NK-92 (cell line): ENCODE measurements around the gene ZSCAN12.

Source experiments
- DNase-seq: peaks from one replicate; lab custom pipeline; 2025; ENCODE audit not compliant: unreplicated experiment; lab: John Stamatoyannopoulos, UW

ZSCAN12 gene

DNA sequence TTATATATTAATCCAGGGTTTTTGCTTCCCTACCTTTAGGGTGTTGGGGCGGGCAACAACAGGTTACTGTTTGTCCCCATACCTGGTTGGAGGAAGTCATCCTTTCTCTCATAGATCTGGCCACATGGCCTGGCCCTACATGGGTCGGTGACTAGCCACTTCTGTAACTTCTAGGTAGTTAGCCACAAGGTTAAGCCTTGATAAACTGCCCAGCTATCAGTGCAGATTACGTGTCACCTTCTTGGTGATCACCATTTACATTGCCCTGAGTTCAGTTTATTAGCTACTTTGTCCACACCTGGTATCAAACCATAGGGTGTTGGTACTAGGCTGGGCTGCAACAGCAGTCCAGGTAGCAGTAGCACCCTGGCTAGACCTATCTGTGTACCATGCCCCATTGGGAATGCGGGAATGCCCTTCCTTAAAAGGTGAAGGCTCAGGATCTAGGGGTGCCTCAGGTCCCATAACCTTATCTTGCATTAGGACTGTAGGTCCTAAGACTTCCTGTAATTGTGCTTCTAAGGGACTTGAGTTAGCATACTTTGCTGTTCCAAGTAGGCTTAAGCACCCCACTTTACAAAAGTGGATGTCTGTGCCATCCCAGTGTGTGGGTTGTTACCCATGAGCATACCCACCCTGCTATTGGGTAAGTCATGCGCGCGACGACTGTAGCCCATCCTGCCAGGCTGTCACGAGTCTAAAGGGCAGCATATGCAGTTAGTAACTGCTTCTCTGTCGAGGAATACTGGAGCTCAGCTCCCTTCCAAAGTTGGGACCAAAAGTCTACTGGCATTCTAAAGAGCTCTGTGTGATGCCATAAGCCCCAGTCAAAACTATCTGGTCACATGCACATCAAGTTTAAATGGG, 44.6 kb downstream of the ZSCAN12 start:
- no peak for DNase-seq

DNA sequence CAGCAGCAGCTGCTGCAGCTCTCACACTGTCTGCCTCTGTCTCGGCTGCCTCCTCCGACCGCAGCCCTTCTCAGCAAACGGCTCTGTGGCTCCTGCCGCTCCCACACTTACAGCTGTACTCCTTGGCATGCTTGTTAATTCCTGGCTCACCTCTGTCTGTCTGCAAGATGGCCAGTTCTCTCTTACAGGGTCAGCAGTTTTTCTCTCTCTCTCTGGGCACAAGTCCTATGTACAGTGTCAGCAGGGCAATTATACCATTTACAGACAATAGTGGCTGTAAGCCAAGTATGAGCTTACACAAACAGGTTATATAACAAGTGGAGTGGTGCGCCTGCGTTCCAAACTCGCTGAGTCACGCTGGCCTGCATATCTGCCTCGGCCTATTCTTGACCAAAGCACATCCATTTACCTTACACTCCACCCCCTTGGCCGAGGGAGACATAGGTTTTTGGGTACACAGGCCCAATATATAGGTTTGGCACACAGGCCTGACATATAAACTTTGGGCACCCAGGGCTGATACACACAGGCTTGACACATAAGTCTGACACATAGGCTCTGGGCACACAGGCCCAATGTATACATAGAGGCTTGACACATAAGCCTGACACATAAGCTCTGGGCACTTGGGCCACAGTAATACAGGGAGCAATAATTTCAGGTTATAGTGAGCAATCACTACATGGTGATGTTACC, 45.4 kb downstream of the ZSCAN12 start:
- DNase-seq, result no peak

DNA sequence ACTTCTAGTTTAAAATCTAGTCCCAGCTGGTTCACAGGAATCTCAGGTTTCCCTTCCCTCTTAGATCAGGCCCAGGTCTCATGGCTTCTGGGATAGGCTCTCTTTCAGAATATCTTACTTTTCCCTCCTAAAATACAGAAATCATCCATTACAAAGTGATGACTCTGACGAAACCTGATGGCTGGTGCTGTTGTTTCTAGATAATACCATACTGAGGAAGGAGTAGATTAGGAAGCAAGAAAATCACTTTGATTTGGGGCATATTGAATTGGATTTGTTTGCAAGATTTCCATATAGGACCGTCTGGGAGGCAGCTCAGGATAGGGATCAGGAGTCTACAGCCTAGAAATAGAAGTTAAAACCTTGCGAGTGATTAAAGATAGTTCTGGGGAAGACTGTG, 46.2 kb downstream of the ZSCAN12 start:
- no peak for DNase-seq

DNA sequence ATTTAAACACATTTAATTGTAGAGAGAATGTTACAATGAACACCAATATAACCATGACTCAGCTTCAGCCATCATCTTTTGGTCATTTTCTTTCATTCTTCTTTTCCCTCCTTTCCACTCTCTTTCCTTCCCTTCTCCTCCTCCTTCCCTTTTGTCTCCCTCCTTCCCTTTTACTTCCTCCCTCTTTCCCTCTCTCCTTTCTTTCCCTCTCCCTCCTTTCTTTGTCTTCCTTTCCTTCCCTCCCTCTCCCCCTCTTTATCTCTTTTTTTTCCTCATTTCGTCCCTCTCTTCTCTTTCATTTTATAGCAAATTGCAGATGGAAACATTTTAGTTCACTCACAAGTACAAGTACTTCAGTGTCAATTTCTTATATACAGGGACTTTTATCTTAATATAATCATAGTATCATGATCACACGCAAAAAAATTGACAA, 48.0 kb downstream of the ZSCAN12 start:
- no peak for DNase-seq

DNA sequence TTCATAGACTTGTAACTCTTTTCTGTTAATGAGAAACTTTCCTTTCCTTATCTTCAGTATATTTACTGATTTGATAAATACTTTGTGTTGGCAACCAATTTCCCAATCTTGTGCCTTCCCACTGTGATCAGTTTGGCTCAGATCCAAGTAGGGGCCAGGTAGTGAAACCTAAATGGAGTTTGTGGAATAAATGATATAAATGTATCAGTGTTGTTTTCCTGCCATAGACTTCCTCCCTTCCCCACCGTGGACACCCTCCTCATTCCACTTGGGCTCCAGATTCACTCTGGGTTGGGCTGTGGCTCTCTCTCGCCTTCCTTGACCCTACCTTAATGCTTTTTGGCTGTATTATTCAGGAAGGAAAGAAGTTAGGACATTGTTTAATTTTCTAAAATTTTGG, 48.5 kb downstream of the ZSCAN12 start:
- DNase-seq, result no peak

DNA sequence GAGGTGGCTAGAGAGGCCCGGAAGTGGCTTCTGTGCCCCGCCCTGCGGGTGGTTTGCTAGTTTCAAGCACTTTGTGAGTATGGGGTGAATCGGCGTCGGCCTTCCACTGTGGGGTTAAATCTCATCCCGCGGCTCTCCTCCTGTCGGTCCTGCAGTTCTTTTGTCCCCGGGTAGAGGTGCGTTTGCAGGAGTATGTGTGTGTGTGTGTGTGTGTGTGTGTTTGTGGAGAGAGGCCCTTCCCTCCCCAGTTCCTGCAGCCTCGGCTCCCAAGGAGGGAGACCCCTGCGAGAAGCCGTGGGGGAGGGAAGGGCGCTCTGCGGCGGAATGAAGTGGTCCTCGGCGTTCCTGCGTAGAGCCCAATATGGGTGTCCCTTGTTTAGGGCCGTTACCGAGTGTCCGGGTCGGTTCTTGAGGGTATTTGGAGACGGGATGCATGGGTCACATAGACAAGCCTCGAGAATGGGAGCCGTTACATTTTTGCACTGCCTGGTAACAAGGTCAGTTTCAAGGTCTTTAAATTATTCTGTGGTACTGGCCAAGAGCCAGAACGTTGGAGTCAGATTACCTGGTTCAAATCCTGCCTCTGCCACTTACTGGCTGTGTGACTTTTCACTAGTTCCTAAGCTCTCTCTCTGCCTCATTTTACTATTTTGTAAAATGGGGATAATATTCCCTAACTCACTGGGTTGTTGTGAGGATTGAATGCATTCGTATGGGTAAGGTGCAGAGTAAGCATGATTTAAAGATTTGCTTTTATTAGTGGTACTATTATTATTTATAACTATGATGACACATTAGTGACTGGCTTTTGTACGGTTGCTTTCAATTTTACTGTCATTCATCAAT, 49.4 kb downstream of the ZSCAN12 start, which contains the start of gene ZKSCAN3:
ZKSCAN3 (plus strand) TSS at position 56 of the 846 bp plus-strand sequence. CDS start 9,640 bp downstream, outside the sequence.
- DNase-seq, result no peak

DNA sequence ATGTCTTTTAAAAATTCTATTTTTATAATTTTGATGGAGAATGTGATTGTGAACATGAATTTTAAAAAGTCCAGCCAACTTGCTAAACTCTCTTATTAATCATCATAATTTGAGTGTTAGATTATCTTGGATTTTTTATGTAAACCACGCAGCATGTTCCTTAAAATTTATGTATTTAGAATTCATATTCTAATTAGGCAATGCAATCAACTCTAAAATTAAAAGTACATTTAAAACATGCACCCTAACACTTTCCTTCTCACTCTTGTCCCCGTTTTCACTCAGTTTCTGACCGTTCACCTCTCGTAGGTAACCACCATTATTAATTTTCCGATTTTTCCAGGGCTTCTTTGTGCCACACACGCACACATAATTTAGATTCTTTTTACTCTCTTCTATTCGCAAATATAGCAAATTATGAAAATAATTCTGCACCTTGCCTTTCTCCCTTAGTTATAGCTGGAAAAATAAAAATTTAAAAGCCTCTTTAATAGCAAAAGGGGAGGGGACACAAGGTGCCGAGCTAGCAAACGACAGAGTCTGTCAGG, 50.1 kb downstream of the ZSCAN12 start:
- no peak for DNase-seq

DNA sequence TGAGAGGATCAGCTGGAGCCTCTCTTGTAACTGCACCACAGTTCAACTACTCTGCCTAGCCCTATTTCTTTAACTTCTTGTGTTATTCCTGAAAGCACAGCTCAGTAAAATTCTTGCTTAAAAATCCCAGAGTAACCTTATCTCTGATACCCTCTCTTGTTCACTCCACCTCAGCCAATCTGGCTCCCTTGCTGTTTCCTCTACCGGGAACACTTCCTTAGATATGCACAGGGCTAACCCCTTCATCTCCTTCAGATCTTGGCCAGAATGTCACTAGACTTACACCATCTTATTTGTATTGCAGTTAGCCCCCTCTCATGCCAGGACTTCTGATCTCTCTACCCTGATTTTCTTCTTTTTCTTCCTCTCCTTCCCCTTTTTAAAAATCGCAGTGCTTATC, 52.4 kb downstream of the ZSCAN12 start:
- no peak for DNase-seq

DNA sequence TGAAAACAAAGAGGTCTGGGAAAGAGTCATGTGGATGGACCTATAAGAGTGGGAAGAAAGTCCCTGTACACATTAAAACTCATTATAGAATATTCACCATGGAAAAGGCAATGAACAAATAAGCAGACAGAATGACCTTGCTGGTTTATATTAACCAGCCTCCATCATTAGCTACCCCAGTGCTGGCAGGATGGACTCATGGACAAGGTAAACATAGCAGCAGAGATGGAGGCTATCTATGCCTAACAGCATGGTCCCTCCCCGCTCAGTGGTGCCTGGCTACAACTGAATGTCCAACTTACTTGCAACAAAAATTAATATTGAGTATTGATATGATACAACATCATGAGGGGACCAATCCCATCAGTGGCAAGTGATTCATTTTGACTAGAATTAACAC, 54.3 kb downstream of the ZSCAN12 start:
- no peak for DNase-seq

DNA sequence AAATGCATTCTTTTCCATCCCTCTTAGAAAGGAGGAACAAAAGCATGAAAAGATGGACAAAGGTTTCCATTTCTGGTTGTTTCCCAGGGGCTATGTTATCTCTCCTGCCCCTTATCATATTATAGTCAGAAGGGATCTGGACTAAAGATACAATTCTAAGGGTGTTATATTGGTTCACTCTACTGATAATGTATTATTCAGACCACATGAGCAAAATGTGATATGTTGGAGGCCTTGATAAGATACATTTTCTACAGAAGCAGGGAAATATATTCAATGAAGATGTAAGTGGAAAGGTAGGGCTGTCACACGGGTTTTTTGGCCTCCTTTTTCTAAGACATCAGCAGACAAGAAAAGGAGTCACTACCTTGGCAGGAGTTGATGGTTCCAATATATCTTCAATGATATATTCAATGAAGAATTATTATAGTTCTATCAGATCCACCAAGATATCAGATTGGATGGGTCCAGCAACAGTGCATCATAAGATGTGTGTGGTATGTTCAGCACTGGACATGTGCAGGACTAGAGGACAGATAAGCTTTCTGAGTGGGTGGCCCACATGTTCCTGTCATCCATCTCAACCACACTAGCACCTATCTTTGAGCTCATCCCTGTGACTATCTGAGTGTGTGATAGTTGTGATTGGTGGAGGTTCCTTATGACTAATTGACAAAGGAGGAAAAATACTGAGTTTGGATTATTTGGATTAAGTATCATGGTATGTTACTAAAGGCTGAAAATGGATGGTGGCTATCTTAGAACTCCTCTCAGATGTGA, 55.5 kb downstream of the ZSCAN12 start:
- no peak for DNase-seq

DNA sequence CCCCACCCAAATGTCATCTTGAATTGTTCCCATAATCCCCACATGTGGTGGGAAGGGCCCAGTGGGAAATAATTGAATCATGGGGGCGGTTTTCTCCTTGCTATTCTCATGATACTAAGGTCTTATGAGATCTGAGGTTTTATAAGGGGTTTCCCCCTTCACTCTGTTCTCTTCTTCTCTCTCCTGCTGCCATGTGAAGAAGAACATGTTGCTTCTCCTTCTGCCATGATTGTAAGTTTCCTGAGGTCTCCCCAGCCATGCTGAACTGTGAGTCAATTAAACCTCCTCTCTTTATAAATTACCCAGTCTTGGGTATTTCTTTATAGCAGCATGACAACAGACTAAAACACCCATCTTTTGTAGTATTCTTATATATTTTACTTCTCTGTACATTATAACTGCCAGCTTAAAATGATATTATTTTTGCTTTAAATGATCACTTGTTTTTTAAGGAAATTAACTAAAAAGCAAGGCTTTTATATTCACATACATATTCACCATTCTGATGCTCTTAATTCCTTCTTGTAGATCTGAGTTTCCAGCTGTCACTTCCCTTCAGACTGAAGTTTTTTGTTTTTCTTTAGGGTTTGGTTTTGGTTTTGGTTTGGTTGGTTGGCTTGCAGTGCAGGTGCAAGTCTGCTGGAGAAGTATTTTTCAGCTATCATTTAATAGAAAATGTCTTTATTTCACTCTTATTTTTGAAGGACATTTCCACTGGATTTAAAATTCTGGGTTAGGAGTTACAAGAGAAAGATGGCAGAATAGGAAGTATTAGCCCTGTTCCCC, 59.0 kb downstream of the ZSCAN12 start:
- no peak for DNase-seq

DNA sequence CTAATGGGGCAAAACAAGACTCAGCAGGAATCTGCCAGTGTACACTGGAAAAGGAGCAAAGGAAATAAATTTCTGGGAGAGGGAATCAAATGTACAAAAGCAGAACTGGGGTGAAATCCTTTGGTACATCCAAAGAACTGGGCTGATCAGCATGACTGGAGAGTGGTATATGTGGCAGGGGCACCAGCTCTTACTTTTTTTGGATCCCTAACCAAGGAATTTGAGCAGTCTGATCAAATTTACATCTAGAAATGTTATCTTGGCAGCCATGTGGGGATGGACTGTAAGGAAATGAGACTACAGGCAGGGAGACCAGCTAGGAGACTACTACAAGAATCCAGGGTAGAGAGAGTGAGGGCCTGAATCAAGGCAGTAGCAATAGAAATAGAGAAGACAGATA, 62.4 kb downstream of the ZSCAN12 start:
- no peak for DNase-seq

DNA sequence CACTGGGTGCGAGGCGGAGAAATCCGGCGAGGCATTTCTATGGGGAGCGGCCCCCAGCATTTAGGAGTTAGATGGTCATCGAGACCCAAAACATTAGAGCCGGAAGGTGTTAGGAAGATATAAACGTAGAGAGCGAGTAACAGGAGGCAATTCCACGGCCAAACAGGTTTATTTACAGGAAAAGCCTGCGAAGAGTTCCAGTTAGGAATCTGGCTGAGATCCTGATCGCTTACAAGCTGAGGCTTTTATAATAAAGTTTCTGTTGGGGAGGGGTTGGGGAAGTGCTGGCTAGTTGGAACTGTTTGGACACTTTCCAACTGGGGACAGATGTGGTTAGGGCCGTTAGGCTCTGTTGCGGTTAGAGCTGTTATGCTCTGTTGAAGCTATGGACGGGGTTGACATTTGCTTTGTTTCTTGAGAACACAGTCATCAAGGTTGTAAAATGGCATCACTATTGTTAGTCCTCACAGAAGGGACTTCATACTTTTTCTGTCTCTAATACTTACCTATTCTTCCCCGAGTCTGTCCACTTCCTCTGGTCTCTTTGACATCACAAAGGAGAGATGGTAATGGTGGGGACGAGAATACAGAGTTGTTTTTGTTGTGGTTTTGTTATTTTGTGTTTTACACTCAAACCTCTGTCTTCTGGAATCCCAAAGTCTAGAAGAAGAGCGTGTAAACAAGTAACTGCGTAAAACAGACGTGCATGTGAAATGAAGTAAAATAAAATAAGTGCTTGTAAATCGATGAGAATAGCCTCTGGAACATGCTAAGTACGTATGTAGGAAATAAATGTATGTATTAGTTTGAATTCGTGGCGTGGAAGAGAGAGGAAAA, 63.0 kb downstream of the ZSCAN12 start:
- DNase-seq, result no peak

DNA sequence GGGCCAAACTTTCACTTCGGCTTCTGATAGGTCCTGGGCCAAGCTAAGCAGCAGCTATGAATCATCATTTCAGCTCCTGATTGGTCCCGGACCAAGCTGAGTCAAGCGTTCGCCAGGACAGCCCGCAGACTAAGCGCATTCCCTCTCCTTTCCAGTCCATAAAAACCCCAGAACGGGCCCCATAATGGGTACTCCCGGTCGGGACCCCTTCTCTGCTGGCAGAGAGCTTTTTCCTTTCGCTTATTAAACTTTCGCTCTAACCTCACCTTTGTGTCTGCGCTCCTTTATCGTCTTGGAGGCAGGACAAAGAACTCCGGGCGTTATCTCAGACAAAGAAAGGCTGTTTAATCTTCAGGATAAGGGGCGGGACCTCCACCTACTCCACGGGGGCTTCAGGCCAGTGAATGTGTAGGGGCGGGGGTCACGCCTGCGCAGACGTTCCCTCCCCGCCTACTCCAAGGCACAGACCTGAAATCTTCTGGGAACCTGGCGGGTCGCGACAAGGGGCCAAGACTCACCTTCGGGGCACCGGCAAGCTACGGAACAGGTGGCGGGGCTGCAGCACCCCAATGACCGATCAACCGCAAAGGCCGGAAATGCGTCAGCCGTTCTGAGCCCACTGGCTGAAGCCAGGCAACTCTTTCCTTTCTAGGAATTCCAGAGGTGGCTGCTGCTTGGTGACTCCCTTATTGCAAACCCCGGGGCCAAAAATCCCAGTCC, 63.8 kb downstream of the ZSCAN12 start, which contains the start of gene ZSCAN31:
ZSCAN31 (minus strand) TSS at position 585 of the 720 bp plus-strand sequence. CDS start 6,465 bp downstream, outside the sequence.
- DNase-seq, result peak; percentile 14

DNA sequence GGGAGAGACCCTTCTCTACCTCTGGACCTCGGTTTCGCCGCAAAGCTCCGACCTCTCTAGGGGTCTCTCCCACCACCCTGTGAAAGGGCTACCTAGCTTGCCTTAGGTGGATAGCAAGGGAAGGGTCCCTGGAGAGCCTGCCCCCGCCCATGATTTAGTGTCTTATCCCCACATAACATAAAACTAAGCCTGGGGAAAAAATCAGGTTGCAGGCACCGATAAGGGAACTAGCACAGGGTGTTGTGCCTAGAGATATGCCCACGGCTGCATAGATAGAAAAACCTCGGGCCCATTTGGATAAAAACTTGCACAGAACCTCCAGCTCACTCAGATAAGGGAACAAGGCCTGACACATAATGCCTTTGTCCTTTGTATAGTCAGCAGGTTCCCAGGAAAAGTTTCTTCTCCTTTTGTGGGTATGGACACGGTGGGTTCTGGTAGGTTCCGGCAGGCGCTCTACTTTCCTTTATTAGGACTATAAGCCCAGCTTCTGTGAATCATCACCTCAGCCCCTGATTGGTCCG, 64.4 kb downstream of the ZSCAN12 start:
- no peak for DNase-seq

DNA sequence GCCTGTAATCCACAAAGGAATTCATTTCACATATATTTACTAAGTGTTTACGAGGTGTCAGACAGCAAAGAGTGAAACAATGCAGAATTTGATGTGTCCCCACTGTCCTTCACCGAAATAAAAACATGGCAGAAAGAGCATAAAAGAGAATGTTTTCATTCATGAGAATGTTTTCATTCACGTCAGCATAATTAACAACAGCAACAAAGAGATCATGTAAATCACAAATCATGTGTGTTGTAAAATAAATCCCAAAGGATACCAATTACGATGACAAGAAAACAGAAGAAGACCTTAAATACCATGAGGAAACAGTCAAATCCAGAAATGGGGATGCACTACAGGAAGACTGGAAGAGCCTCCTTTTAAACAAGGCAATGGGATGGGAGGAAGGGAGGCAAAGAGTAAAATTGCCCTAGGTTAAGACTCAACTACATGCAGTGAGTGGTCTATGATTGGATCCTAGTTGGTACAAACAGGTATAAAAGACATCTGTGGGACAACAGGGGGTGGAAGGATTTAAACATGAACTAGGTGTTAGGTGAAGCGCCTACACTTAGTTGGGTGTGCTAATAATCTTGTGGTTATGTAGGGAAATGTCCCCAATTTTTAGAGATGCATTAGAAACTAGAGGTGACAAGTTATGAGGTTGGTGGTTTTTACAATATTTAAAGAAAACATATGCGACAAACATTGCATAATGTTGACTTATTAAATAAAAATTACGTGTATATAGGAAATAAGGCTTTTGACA, 65.1 kb downstream of the ZSCAN12 start:
- no peak for DNase-seq

DNA sequence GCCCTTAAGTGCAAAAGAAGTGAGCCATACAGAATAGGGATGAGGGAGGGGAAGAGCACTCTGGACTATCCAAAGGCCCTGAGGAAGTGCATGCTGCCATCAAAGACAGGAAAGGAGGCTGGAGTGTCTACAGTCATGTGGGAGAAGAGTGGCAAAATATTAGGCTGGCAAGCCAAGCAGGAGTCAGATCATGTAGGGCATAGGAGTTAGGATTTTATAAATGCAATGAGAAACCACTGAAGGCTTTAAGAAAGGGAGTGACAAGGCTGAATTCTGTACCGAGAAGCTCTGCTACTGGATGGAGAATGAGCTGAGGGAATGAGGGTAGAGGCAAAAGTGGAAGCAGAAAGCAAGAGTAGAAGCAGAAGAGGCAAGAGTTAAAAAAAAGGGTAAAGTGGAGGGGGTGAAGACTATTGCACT, 65.9 kb downstream of the ZSCAN12 start:
- no peak for DNase-seq
